Liver (tissue), 2 donors: ENCODE measurements around the gene MAGI1.

ENCODE experiments used
- GABPA ChIP-seq, 2 donors: IDR thresholded peaks in 1 of 2; conservative IDR thresholded peaks in 1 of 2; 2 replicates each; pipeline ENCODE4 v1.6.1; 2016; ENCODE audit warnings: antibody characterized with exemption in 2 of 2, mild to moderate bottlenecking in 1 of 2, moderate library complexity in 1 of 2
- HNF4G ChIP-seq: IDR thresholded peaks from 2 replicates; pipeline ENCODE4 v1.6.1; 2016; ENCODE audit warnings: antibody characterized with exemption
- donor health status: healthy.

DNA sequence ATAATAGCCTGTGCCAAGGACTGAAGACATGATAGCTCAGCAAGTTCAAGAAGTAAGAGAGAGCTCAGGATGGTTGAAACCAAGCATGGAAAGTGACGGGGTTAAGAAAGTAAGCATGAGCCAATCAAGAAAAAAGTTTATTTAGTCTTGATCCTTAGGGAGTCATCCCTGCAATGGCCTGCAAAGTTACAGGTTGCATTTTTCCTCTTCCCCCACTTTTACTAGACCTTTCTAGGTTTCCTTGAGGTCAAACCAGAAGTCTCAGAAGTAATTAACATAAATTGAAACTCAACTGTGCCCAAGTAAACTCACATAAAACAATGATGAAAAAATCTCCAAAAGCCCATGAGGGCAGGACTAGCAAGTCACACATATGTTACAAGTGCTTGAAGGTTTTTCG is 250.9 kb downstream of the MAGI1 start:
- no peak for TF ChIP-seq HNF4G
- no peak for TF ChIP-seq GABPA (IDR thresholded peaks at IDR 0.05 in 1 of 2, conservative IDR thresholded peaks at IDR 0.05 in 1 of 2)
